Measurements from ENCODE around the gene PTPRD.
A peak's percentile ranks its signal among the peaks of the same experiment; 100 is the strongest.
"Not testable (repeated sequence)": the region's sequence is repeated elsewhere in the genome, so short reads cannot be mapped to it uniquely, and the experiment has no call there.

The PTPRD gene

GRCh38 chr9:9441874-9442273, 1170.9 kb downstream of the PTPRD start:
- DNase-seq, result not testable (repeated sequence)

GRCh38 chr9:9437641-9438040, 1175.2 kb downstream of the PTPRD start:
- DNase-seq, result no peak

- not testable (repeated sequence) for DNase-seq
These were observed 1186.3 kb downstream of the PTPRD start for GRCh38 chr9:9426454-9426853.

- DNase-seq, result no peak
These were observed 1200.6 kb downstream of the PTPRD start for GRCh38 chr9:9412241-9412640.

GRCh38 chr9:9410736-9411135, 1202.1 kb downstream of the PTPRD start:
- no peak for DNase-seq

GRCh38 chr9:9399982-9400381, 1212.8 kb downstream of the PTPRD start:
- DNase-seq, result no peak

GRCh38 chr9:9396518-9396917, 1216.3 kb downstream of the PTPRD start:
- DNase-seq, result no peak

GRCh38 chr9:9395539-9395938, 1217.3 kb downstream of the PTPRD start:
- no peak for DNase-seq

- no peak for DNase-seq
These were observed 1220.0 kb downstream of the PTPRD start for GRCh38 chr9:9392755-9393154.

GRCh38 chr9:9389904-9390303, 1222.9 kb downstream of the PTPRD start:
- DNase-seq, result no peak

GRCh38 chr9:9387511-9388115, 1225.2 kb downstream of the PTPRD start:
- DNase-seq, result no peak

GRCh38 chr9:9362332-9362731, 1250.5 kb downstream of the PTPRD start:
- DNase-seq, result no peak

GRCh38 chr9:9352877-9353481, 1259.8 kb downstream of the PTPRD start:
- no peak for DNase-seq

GRCh38 chr9:9341203-9341602, 1271.6 kb downstream of the PTPRD start:
- DNase-seq, result peak; percentile 63 to 68

- no peak for DNase-seq
These were observed 1275.7 kb downstream of the PTPRD start for GRCh38 chr9:9337129-9337528.

GRCh38 chr9:9326749-9327148, 1286.1 kb downstream of the PTPRD start:
- no peak for DNase-seq

- DNase-seq, result no peak
These were observed 1293.8 kb downstream of the PTPRD start for GRCh38 chr9:9319007-9319406.

- not testable (repeated sequence) for DNase-seq
These were observed 1302.1 kb downstream of the PTPRD start for GRCh38 chr9:9310743-9311142.

- no peak for DNase-seq
These were observed 1307.2 kb downstream of the PTPRD start for GRCh38 chr9:9305600-9305999.

- DNase-seq, result peak; percentile 55 to 75
These were observed 1313.7 kb downstream of the PTPRD start for GRCh38 chr9:9299134-9299533.

GRCh38 chr9:9286001-9286400, 1326.8 kb downstream of the PTPRD start:
- DNase-seq, result no peak

- DNase-seq, result no peak
These were observed 1328.6 kb downstream of the PTPRD start for GRCh38 chr9:9284201-9284600.

GRCh38 chr9:9283159-9283986, 1329.4 kb downstream of the PTPRD start:
- DNase-seq, result no peak

- DNase-seq, result no peak
These were observed 1337.2 kb downstream of the PTPRD start for GRCh38 chr9:9275601-9276000.

All from NCI-H524 (cell line).